Endothelial cell (in vitro differentiated cells): ENCODE results near the gene RPRD1A. TPM values are rescaled to one million over a fixed set of nuclear protein-coding genes. Genes with fewer than 3 reads are reported as not detected.

Experiments used
- DNase-seq: peaks from one replicate; pipeline ENCODE4 v3.0.0; 2021; ENCODE audit warnings: low spot score
- H3K27ac Mint-ChIP-seq: one replicate; pipeline ENCODE4 v1.8.0; 2021; ENCODE audit warnings: mixed read lengths, inconsistent platforms; ENCODE audit not compliant: unreplicated experiment
- H3K27me3 Mint-ChIP-seq: one replicate; pipeline ENCODE4 v1.8.0; 2021; ENCODE audit warnings: mild to moderate bottlenecking, moderate library complexity, mixed read lengths, inconsistent platforms; ENCODE audit not compliant: unreplicated experiment
- H3K36me3 Mint-ChIP-seq: one replicate; pipeline ENCODE4 v1.8.0; 2021; ENCODE audit warnings: mild to moderate bottlenecking, low read depth, mixed read lengths, inconsistent platforms; ENCODE audit not compliant: unreplicated experiment
- H3K4me1 Mint-ChIP-seq: one replicate; pipeline ENCODE4 v1.8.0; 2021; ENCODE audit warnings: mild to moderate bottlenecking, mixed read lengths, inconsistent platforms; ENCODE audit not compliant: unreplicated experiment
- H3K4me3 Mint-ChIP-seq: one replicate; pipeline ENCODE4 v1.8.0; 2021; ENCODE audit warnings: mild to moderate bottlenecking, mixed read lengths, inconsistent platforms; ENCODE audit not compliant: unreplicated experiment
- H3K9me3 Mint-ChIP-seq: one replicate; pipeline ENCODE4 v1.8.0; 2021; ENCODE audit warnings: mixed read lengths, inconsistent platforms; ENCODE audit not compliant: unreplicated experiment
- CTCF ChIP-seq: fragments of 200-600 bp; sonication (generic); IDR thresholded peaks from one replicate; pipeline ENCODE4 v1.5.0; 2021; ENCODE audit warnings: antibody characterized with exemption; ENCODE audit not compliant: unreplicated experiment
- total RNA-seq: library from RNA; stranded (reverse); fragmentation: NEBNext Ultra II Directional; extraction: Animal tissue kit (Norgen Biotek cat#: 25700); gene quantifications from one replicate; pipeline ENCODE4 v1.2.1, GENCODE V29; 2021; ENCODE audit not compliant: unreplicated experiment

Gene RPRD1A
- total RNA-seq, 1 donor from 2014 or later: 58.4 TPM

- Mint-ChIP-seq H3K36me3 (peaks cover 13% of the 10 kb centered on the region), H3K9me3 (no peaks in the 10 kb centered on the region), H3K27ac (no peak overlapping the region), H3K4me3 (no peak overlapping the region), H3K4me1 (peaks cover 14% of the 10 kb centered on the region), H3K27me3 (peaks cover 2% of the 10 kb centered on the region)
- no peak for TF ChIP-seq CTCF
- no peak for DNase-seq
These were observed 24.2 kb downstream of the RPRD1A start for GRCh38 chr18:36043153-36043552.

GRCh38 chr18:36041146-36041545 lies 26.2 kb downstream of the RPRD1A start:
- no peak for TF ChIP-seq CTCF
- no peak overlapping the region for H3K4me3 Mint-ChIP-seq
- peaks cover 25% of the 10 kb centered on the region for H3K36me3 Mint-ChIP-seq
- peaks cover 2% of the 10 kb centered on the region for H3K27me3 Mint-ChIP-seq
- H3K4me1 Mint-ChIP-seq: peaks cover 19% of the 10 kb centered on the region
- no peaks in the 10 kb centered on the region for H3K9me3 Mint-ChIP-seq
- H3K27ac Mint-ChIP-seq: no peak overlapping the region
- no peak for DNase-seq

GRCh38 chr18:36038102-36038663 lies 29.2 kb downstream of the RPRD1A start:
- no peaks in the 10 kb centered on the region for H3K9me3 Mint-ChIP-seq
- peaks cover 33% of the 10 kb centered on the region for H3K4me1 Mint-ChIP-seq
- H3K36me3 Mint-ChIP-seq: peaks cover 25% of the 10 kb centered on the region
- no peak for TF ChIP-seq CTCF
- H3K4me3 Mint-ChIP-seq: no peak overlapping the region
- DNase-seq: no peak
- H3K27me3 Mint-ChIP-seq: peaks cover 2% of the 10 kb centered on the region
- H3K27ac Mint-ChIP-seq: no peak overlapping the region

DNA sequence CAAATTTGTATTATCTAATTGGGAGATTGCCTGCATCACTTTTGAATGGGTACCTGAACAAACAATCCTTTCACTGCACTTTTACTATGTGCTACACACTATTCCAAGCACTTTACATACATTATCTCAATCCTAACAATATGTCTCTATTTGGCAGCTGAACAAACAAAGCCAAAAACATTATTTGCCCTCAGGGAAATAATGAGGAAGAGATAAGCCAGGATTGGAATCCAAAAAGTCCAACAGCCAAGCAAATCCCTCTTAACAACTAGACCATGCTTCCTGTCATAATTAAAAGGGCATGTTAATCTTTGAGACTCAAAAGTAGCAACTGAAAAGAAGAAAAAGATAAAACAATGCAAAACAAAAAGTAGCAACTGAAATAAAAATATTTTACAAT lies 32.1 kb downstream of the RPRD1A start:
- Mint-ChIP-seq H3K9me3 (no peaks in the 10 kb centered on the region), H3K27me3 (no peaks in the 10 kb centered on the region), H3K4me1 (peaks cover 40% of the 10 kb centered on the region), H3K4me3 (no peak overlapping the region), H3K27ac (peak overlapping the region; percentile 88), H3K36me3 (peaks cover 28% of the 10 kb centered on the region)
- TF ChIP-seq CTCF: no peak
- DNase-seq: no peak

GRCh38 chr18:36034299-36034895 lies 33.0 kb downstream of the RPRD1A start:
- peaks cover 40% of the 10 kb centered on the region for H3K4me1 Mint-ChIP-seq
- no peaks in the 10 kb centered on the region for H3K9me3 Mint-ChIP-seq
- H3K27me3 Mint-ChIP-seq: no peaks in the 10 kb centered on the region
- no peak overlapping the region for H3K27ac Mint-ChIP-seq
- H3K36me3 Mint-ChIP-seq: peaks cover 25% of the 10 kb centered on the region
- H3K4me3 Mint-ChIP-seq: no peak overlapping the region
- DNase-seq: no peak
- no peak for TF ChIP-seq CTCF
